ENCODE data around the gene MRPL20.

- no peak for TF ChIP-seq BHLHE40 (IDR thresholded peaks at IDR 0.05; ENCODE audit: borderline replicate concordance)
- TF ChIP-seq TARDBP (IDR thresholded peaks at IDR 0.05) = no peak
- no peak for TF ChIP-seq ZNF384 (IDR thresholded peaks at IDR 0.05)
- TF ChIP-seq SP1 (IDR thresholded peaks at IDR 0.05) = no peak
Measured at GRCh38 chr1:1374929-1375662, 32.0 kb downstream of the MRPL20 start, which contains the start of gene AURKAIP1.
